HG03432 (cell line): Measurements from ENCODE around the gene TYW1.
"Not testable (repeated sequence)": the region's sequence is repeated elsewhere in the genome, so short reads cannot be mapped to it uniquely, and the experiment has no call there.

Source experiments
- ATAC-seq: cut with Tn5 transposase; IDR thresholded peaks from one replicate; pipeline ENCODE4 v1.9.1; 2021; ENCODE audit warnings: mild to moderate bottlenecking, moderate library complexity; ENCODE audit not compliant: unreplicated experiment

TYW1 gene

DNA sequence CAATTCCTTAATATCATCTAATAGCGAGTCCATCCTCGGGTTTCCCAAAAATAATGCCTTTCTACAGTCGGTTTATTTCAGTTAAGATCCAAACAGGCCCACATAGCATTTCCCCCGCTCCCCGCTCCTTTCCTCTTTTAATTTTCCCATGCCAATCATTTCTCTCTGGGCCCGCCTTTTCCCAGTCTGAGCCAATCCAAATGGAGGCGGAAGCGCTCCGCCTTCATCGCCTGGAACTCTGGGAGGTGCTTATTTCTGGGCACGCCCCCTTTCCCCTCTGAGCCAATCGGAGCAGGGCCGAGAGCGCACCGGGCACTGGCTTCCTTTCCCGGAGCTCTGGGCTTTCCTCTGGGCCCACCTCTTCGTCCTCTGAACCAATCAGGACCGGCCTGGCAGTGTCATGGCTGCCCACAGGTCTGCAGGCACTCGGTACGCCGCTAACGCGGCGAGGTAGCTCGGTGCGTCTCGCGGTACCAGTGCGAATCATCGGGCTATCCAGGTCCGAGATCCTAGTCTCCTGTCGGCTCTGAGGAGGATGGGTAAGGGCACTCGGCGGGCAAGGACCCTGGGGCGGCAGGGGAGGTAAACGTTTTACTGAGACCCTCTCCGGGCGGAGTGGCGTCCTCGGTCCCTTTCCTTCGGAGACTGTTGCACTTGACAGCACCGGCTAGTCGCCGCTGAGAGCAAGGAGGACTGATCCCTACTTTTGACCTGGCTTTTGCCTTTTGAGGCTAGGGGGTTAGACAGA is at the start of gene TYW1:
TYW1 (plus strand) TSS at position 390 of the 748 bp plus-strand sequence; CDS start at position 536, 146 bp downstream.
- peak; percentile 90 for ATAC-seq

DNA sequence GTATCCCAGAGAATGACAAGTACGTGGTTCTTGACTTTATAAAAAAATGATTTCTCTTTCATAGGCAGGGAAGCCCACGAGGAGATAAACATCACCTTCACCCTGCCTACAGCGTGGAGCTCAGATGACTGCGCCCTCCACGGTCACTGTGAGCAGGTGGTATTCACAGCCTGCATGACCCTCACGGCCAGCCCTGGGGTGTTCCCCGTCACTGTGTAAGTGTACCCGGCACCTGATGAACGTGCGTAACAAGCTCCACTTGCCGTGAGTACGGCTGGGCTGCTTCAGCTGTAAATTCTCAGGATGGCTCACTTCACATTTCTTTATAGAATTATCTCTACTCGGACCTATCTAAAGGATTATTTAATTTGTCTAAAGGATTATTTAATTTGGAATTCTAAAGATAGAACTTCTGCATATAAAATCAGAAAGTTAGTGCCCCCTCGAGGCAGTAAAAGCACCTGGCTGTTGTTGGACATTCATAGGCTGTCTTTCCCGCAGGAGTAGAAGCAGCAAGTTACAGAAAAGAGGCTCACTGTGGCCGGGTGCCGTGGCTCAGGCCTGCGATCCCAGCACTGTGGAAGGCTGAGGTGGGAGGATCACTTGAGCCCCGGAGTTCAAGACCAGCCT is 48.0 kb upstream of the TYW1 start:
- ATAC-seq = no peak

DNA sequence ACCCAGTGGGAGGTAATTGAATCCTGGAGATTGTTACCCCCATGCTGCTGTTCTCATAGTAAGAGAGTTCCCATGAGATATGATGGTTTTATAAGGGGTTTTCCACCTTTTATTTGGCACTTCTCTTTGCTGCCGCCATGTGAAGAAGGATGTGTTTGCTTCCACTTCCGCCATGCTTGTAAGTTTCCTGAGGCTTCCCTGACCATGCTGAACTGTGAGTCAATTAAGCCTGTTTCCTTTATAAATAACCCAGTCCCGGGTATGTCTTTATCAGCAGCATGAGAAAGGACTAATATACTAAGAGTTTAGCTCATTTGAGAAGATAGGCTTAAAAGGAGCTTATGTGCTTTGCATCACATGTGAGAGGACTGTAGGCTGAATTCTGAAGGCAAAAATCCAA is 46.3 kb upstream of the TYW1 start:
- no peak for ATAC-seq

DNA sequence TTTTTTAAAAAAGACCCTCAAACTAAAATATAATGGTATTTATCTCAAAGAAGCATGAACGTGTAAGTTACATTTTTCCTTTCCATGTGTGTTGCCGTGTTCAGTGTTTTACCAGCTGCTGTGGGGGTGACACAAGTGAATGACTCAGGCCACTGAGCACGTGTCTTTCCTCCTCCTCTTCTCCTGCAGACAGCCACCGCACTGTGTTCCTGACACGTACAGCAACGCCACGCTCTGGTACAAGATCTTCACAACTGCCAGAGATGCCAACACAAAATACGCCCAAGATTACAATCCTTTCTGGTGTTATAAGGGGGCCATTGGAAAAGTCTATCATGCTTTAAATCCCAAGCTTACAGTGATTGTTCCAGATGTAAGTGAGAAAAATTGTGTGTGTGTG is 45.9 kb upstream of the TYW1 start:
- no peak for ATAC-seq

DNA sequence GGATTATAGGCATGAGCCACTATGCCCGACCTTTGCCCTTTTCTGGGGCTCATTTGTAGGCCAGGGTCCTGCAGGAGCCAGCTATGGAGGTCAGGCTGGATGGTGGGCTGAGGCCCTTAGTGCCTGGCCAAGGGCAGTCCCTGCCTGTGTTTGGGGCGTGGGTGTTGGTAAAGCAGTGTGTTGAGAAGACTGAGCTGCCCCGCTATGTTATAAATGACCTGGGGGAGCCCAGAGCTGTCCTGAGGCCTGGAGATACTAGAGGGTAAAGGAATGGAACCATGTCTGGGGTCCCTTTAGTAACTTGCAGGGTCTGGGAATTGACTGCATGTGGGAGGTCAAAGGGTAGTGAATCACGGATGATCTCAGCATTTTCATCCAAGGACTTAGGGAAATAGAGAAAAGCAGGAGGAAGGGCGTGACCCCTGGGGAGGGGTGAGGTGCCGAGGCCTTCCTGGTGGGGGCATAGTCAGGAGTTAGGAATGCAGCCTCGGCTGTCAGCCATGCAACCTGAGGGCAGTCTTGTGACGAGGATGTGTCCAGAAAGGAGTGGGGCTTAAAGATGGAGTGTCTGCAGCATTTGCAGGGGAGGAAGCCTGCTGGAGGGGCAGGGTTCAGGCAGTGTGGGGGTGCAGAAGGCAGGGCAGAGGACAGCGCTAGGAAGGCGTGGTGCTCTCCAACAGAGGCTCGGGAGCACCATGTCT is 44.1 kb upstream of the TYW1 start:
- ATAC-seq = no peak

DNA sequence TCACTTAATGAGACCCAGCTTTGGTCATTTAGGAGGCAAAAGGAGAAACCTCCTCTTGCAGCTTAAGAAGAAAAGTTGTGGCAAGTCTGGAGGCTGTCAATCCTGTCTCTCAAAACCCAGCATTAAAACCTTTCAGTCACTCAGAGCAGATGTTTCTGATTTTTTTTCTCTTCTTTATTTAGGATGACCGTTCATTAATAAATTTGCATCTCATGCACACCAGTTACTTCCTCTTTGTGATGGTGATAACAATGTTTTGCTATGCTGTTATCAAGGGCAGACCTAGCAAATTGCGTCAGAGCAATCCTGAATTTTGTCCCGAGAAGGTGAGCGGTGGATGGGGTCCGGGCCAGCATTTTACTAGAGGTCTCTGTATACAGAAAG is 43.6 kb upstream of the TYW1 start:
- ATAC-seq = no peak

- ATAC-seq = no peak
Measured at GRCh38 chr7:66957595-66958290, 38.9 kb upstream of the TYW1 start.

- ATAC-seq = no peak
Measured at GRCh38 chr7:66958538-66959350, 37.9 kb upstream of the TYW1 start.

- ATAC-seq = no peak
Measured at GRCh38 chr7:66960192-66960591, 36.4 kb upstream of the TYW1 start.

GRCh38 chr7:66961096-66961495 is 35.5 kb upstream of the TYW1 start:
- no peak for ATAC-seq

DNA sequence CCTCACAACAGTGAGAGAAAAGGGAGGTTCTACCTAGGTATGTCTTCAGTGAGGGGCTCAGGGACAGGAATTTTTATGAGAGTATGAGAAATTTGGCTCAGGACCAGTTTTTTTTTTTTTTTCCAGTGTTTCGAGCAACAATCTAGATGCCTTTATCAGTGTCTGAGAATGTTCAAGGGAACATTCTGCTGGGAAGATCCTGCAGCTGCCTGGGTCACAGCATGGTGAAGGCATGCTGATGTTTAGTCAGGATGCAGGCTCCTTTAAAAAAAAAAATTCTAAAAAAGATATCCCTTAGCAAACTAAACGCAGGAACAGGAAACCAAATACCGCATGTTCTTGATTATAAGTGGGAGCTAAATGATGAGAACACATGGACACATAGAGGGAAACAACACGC is 32.2 kb upstream of the TYW1 start:
- no peak for ATAC-seq

GRCh38 chr7:66967029-66967428 is 29.6 kb upstream of the TYW1 start:
- ATAC-seq = no peak

GRCh38 chr7:66969001-66969400 is 27.6 kb upstream of the TYW1 start:
- not testable (repeated sequence) for ATAC-seq

DNA sequence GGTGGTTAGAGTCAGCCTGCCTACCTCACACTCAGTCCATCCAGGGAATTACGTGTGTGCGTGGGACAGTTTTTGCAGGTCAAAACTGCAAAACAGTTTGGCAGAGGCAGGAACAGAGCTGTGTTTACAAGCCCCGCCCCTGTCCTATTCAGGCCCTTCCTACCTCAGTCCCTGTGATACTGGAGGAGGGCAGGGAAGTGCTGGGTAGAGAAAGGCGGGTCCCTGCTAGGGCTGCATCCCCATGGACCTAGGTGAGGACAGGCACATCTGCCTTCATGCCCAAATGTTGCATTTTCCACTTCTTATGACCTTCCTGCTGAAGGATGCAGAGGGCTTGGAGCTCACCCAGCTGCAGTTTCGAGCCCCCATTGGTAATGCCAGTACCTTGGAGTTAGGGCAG is 26.3 kb upstream of the TYW1 start:
- ATAC-seq = no peak

GRCh38 chr7:66974986-66975590 is 21.5 kb upstream of the TYW1 start:
- no peak for ATAC-seq

DNA sequence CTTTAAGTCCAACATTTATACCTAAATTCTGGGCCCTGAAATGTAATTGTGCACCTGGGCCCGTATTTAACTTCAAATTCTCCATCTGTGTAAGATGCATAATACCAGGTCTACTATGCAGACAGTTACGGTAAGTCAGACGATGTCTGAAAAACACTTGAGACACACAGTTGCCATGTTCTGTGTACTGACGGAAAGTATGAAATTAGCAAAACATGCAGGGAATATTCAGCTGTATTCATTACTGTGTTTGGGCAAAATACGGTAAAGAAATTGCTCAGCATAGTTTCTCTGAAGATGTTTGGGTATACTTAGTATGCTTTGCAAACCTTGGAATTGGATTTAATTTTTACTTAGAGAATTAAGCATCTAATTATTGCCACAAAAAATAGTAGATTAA is 18.3 kb upstream of the TYW1 start:
- ATAC-seq = not testable (repeated sequence)

DNA sequence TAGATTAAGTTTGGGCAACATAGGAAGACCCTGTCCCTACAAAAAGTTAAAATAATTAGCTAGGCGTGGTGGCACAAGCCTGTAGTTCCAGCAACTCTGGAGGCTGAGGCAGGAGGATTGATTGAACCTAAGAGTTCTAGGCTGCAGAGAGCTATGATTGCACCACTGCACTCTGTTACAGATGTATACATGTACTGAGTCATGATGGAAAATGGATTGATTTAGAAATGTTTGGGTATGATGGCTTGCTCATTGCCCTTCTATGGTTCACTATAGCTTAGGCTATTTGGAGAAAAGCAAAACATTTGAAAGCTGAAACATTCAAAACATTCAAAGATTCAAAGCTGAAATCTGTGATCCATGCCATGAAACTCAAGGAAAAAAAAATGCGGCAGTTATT is 17.6 kb upstream of the TYW1 start:
- ATAC-seq = not testable (repeated sequence)

DNA sequence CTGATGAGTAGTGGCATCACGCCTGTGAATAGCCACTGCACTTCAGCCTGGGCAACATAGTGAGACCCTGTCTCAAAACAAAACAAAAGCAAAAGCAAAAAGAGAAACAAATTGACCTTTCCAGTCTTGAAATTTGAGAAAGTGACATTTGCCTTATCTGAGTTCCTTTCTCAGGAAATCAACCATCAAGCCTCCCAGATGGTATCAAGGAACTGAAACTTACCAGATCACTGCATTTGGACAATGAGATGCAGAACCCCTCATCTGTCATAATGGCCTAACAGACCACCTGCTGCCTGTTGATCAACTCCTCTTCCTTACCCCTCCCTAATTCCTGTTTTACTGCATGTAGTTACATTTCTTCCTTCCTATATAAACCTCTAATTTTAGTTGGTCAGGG is 16.3 kb upstream of the TYW1 start:
- ATAC-seq = not testable (repeated sequence)

DNA sequence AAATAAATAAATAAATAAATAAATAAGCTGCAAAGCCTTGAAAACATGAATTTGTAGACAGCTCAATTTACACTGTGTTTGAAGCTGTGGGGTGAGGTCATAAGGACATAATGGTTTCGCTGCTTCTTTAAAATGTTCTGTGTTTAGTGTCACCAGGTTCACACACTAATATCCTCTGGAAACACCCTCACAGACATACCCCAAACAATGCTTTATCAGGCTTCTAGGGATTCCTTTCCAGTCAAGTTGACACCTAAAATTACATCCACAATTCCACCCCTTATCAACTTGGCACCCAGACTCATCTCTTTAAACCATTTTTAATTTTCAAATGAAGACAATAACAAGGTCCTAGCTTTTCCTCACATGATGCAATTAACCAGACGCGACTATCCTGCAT is 7.1 kb upstream of the TYW1 start:
- not testable (repeated sequence) for ATAC-seq

GRCh38 chr7:66994051-66994450 is 2.6 kb upstream of the TYW1 start:
- not testable (repeated sequence) for ATAC-seq
